HG03520 (cell line): ENCODE measurements around the gene ZNF219.
"Not testable (repeated sequence)": the region's sequence is repeated elsewhere in the genome, so short reads cannot be mapped to it uniquely, and the experiment has no call there.

Experiments used
- ATAC-seq: cut with Tn5 transposase; IDR thresholded peaks from one replicate; pipeline ENCODE4 v1.9.1; 2021; ENCODE audit warnings: mild to moderate bottlenecking, moderate library complexity; ENCODE audit not compliant: unreplicated experiment

The ZNF219 gene

DNA sequence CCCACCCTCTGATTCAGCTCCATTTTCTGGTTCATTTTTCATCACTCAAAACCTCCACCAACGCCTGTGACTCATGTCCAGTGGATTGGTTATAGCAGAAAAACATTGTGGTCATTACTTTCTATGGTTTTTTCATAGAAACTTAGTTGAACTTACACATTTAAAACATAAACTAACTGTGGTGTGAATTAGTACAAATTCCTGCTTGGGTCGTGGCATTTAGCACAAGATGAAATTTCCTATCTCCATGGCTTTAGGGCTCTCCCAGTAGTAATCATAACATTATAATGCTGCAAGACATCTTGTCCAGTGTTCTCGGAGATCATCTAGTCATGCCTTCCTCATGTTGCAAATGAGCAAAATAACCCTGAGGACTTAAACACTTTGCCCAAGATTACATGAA is 49.2 kb downstream of the ZNF219 start:
- no peak for ATAC-seq

DNA sequence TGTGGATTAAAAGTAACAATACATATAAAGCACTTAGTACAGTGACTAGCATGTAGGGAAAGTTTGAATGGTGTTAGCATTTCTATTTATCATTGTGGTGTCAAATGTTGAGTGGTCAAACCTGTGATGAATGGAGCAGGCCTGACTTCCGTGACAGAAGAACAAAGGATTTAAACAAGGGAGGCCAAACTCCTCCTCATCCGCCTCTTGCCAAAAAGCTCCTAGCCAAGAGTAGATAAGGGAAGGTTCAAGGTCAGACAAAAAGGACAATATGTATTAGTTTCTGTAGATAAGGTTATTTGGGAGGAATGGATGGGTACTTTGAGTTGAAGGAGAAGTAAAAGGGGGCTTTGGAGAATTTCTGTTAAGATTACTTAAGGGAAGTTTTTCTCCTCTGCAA is 49.8 kb downstream of the ZNF219 start:
- ATAC-seq = no peak

DNA sequence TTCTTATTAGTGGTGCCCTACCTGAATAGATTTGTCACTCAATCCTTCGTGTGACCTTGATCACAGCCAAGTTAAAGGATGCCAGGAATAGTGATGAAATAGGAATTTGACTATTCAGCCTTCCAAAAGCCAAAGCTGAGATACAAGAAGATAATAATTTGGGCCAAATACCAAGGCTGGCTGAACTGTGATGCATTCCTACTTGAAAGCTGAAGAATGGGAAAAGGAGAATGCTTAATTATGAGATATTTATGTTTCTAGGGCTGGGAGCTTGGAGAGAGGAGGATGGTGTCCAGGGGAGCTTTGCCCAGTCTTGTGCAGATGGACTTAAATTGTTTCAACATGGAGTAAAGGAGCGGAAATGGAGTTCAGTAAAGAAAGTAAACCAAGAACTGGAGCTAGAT is 51.1 kb downstream of the ZNF219 start:
- ATAC-seq = no peak

DNA sequence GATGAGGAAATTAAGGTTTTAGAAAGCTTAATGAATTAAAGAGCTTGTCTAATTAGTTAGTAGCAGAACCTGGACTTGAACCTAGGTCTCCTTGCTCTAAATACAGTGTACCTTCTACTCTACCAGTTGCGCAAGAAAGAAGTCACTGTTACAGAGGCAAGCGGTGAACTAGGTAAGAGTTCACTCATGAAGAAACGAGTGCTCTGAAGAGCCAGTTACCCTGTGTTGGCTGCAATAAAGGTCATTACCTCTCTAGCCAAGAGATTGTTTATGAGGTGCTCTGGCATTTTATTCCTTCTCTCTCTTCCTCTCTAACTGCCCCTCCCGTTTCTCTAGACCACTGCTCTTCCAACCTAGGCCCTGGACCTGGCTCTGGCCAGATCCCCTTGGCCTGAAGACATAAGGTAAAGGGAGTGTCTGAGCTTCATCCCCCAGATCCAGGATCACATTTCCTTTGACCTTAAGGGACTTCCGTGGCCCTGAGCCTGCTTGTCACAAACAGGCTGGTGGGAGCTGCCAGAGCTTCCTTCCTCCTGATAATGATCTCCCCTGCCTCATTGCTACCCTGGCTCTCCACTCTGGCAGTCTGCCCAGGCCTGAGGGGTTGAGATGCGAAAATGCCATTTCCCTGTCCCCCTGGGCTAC is 54.4 kb downstream of the ZNF219 start:
- ATAC-seq = no peak

DNA sequence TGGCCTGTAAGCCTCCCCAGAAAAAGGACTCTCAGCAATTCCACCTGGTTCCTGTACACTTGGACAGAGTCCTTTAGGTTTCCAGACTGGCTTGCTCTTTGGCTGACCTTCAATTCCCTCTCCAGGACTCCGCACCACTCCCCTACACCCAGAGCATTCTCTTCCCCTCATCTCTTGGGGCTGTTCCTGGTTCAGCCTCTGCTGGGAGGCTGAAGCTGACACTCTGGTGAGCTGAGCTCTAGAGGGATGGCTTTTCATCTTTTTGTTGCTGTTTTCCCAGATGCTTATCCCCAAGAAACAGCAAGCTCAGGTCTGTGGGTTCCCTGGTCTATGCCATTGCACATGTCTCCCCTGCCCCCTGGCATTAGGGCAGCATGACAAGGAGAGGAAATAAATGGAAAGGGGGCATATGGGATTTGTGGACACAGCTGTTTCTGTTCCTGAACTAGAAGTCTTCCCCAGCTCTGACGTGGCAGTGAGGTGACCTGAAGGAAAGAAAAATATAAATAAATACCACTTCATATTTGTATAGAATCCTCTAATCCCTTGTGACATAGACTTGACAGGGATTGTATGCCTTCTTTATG is 55.0 kb downstream of the ZNF219 start:
- no peak for ATAC-seq

DNA sequence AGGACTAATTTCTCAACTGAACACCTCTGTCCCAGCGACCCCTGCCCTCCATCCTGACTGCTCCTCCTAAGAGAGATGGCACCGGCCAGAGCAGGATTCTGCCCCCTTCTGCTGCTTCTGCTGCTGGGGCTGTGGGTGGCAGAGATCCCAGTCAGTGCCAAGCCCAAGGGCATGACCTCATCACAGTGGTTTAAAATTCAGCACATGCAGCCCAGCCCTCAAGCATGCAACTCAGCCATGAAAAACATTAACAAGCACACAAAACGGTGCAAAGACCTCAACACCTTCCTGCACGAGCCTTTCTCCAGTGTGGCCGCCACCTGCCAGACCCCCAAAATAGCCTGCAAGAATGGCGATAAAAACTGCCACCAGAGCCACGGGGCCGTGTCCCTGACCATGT is 55.5 kb downstream of the ZNF219 start:
- ATAC-seq = no peak

DNA sequence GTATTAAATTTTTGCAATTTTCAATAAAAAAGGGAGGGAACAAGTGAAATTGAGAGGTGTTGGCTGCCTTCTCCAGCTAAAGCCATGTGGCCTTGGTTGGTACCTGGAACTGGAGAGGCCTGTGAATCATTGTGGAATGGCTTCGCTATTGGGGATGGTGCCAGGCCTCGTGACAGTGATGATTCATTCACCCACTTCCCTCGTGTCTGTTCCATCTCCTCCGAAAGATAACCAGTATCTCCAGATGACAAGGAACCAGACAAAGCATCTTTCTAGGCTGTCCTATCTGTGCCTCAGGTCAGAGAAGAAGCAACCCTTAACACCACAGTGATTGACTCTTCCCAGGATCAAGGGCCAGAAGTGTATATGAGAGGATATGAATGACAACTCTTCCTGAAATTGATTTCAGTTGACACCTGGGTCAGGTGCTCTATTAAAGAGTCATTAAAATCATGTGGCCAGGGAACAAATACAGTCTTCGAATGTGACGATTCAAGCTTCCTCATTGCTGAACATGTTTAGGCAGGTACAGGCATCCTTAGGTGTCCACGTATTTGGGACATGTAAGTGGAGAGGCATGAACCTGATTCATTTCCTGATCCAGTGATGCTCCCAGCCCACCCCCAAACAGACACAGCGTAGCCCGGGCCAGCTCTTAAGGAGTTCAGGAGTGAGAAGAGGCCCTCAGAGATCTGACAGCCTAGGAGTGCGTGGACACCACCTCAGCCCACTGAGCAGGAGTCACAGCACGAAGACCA is 56.6 kb downstream of the ZNF219 start, which contains the start of gene RNASE7:
TSS of gene RNASE7 (plus strand) at position 687 of the 758 bp plus-strand sequence. CDS start 631 bp downstream, outside the sequence.
- ATAC-seq = no peak

DNA sequence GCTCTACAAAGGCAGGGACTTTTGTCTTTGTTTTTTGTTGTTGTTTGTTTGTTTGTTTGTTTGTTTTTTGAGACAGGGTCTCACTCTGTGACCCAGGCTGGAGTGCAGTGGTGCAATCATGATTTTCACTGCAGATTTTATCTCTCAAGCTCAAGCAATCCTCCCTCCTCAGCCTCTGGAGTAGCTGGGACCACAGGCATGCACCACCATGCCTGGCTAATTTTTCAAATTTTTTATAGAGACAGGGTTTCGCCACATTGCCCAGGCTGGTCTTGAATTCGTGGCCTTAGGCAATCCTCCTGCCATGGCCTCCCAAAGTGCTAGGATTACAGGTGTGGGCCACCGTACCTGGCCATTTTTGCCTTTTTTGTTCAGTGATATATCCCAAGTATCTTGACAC is 57.5 kb downstream of the ZNF219 start:
- ATAC-seq = not testable (repeated sequence)

DNA sequence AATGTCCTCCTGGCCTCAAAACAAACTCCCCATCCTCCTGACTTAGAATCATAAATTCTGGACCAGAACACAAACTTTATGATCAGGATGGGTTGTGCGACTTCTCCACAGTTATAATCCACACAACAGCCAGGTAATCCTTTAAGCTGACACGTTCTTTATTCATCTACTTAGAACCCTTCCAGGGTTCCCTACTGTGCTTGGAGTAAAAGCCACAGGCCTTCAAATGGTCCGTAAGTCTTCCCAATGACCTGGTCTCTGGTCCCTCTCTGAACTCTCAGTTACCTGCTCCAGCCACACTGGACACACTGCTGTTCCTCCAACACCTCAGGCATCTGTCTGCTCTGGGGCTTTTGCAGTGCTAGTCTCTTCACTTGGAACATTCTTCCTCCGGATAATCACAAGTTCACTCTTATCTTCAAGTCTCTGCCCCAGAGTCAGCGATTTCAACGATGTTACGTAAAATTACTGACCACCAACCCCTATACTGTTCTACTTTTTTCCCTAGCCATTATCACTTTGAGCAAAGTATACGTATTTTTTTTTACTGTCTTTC is 58.0 kb downstream of the ZNF219 start:
- ATAC-seq = no peak
